ENCODE data around the gene SLIT3.

GRCh38 chr5:168883991-168884390 is 416.9 kb downstream of the SLIT3 start:
- TF ChIP-seq KDM1A (IDR thresholded peaks at IDR 0.05) (no peak), CHD1 (IDR thresholded peaks at IDR 0.05; ENCODE audit: low read length) (no peak), GTF2A2 (tag; IDR thresholded peaks at IDR 0.05) (no peak), ZNF512 (tag; IDR thresholded peaks at IDR 0.05) (no peak), ZBTB33 (CRISPR knock-in tag; IDR thresholded peaks at IDR 0.05) (no peak), CEBPB (tag; IDR thresholded peaks at IDR 0.05) (no peak), PREB (CRISPR knock-in tag; IDR thresholded peaks at IDR 0.05) (no peak), SP1 (CRISPR knock-in tag; IDR thresholded peaks at IDR 0.05) (no peak), CTCF (IDR thresholded peaks at IDR 0.05 in 2 of 3, conservative IDR thresholded peaks at IDR 0.05 in 1 of 3; ENCODE audit: insufficient read depth in 2 of 3, low read depth in 1 of 3, low read length in 3 of 3) (no peak), ZNF75A (CRISPR knock-in tag; IDR thresholded peaks at IDR 0.05) (no peak), DNMT1 (IDR thresholded peaks at IDR 0.05) (no peak), ARID2 (IDR thresholded peaks at IDR 0.05) (no peak)
- TF ChIP-seq, protein P1, sequence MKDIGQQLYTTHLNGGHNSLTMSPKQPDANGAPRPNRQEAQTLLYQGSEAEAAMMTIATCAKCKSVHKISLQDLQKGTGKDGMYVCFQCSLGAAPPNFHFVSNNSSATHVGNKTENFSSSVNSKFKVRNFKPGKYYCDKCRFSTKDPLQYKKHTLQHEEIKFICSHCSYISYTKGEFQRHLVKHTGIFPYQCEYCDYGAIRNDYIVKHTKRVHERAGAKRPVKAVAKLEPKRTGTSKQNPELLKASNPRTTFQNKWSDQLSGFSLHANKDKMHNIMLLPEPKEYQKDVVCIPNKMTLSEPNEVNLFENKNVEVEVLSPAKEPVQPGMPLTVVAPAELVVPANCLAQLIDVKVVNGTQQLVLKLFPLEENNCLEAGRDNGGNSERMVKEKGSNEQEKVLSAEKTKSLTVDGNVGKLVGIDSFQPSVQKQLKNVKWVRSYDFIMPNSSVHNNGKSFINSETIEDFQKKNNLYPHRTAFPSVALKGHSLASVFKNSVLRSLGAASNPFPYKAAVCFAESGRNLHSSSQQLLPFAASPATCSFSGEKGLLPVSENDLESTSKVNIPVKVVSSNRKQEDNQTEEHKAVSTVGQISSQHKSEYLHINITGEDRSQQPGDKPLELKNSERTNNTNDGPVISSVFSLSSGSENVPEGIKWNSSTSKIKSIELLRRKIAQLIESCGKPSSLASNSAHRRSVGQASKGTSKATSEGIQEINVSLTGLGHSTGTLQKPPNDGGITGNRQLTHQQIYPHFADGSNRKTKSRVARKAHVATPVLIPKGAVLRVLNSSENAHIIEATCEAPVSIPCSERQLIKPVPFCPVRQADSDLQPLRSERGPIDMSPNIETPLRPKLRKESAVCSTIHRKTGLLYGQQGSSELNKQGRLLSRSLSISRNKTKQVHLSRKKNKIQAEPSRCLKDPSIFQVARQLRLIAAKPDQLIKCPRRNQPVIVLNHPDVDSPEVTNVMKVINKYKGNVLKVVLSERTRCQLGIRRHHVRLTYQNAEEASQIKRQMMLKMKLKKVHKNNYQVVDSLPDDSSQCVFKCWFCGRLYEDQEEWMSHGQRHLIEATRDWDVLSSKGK (CRISPR knock-in tag; IDR thresholded peaks at IDR 0.05) = no peak
